Measurements from ENCODE around the gene RPS10.

Gene RPS10
- total RNA-seq, result 6.9 to 15.9 reads per million in 2 donors

- DNase-seq, result peak; percentile 89
These were observed at the start of gene RPS10 for GRCh38 chr6:34425498-34426410. Gene RPS10 (minus strand): TSS chr6:34426069. CDS start chr6:34425221, 848 bp downstream.

GRCh38 chr6:34475238-34475682 is 49.4 kb upstream of the RPS10 start:
- no peak for DNase-seq

- DNase-seq, result no peak
These were observed 48.9 kb upstream of the RPS10 start for GRCh38 chr6:34474754-34475153.

GRCh38 chr6:34473967-34474366 is 48.1 kb upstream of the RPS10 start:
- DNase-seq, result no peak

DNA sequence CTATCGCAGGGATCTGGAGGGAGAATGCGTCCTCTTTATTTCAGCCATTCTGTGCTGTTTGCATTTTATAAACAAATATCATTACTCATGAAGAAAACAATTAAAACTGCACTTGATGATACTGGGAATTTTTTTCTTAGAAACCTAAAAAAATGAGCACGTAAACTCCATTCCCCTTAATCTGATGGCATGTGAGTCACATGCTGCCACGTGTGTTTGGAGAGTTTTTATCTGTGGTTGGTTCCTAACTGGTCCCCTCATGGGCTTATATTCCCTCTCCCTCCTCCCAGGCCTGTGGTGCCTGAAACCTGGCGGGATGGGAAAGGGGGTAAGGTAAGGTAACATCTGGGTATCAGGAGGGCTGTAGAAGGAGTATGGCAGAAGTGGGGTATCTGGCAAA is 46.6 kb upstream of the RPS10 start:
- no peak for DNase-seq

DNA sequence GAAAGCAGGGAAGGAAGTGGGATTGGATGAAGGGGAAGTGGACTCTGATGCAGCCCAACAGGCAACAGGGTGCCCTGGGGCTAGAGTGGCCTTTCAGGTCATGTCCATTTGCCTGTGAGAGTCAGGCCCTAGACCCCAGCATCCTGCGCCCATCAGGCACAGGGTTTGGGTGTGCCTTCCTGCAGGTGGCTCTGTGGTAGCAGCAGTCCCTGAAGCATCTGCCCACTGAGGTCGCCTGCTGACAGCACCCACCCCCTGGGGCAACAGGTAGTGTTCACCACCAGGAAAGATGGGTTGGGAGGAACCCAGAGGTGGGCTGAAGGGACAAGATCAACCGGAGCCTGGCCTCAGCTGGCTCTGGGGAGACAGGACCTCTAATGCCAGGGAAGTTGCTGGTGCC is 43.6 kb upstream of the RPS10 start:
- DNase-seq, result no peak

DNA sequence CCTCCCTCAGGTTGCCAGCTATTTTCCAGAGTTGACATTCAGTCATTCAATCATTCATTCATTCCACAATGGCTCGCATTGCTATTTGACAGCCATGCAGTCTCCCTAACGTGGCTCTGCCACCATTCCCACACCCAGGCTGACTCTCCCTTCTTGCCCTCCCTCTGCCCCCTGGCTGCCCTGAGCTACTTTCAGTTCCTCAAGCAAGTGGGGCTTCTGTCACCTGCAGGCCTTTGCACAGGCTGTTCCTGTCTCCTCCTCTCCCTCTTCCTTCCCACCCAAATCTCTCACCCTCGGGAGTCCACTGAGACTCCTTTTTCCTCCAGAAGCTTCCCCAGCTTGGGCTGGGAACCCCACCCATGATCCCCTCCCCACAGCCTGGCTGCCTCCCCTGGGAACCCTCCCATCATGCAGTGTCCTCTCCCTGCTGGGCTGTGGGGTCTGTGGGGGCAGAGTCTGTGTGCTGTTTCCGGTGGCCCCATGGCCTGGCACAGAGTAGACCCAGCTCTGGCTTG is 42.6 kb upstream of the RPS10 start:
- no peak for DNase-seq

- DNase-seq, result no peak
These were observed 40.6 kb upstream of the RPS10 start for GRCh38 chr6:34466242-34467185.

- no peak for DNase-seq
These were observed 39.8 kb upstream of the RPS10 start, which contains the start of gene PACSIN1 for GRCh38 chr6:34465531-34466241. Gene PACSIN1 (plus strand): TSS chr6:34466076. CDS start chr6:34526306, 60,230 bp downstream.

GRCh38 chr6:34463849-34464248 is 38.0 kb upstream of the RPS10 start:
- DNase-seq, result no peak

GRCh38 chr6:34463299-34463698 is 37.4 kb upstream of the RPS10 start:
- no peak for DNase-seq

GRCh38 chr6:34462551-34462971 is 36.7 kb upstream of the RPS10 start:
- DNase-seq, result no peak

DNA sequence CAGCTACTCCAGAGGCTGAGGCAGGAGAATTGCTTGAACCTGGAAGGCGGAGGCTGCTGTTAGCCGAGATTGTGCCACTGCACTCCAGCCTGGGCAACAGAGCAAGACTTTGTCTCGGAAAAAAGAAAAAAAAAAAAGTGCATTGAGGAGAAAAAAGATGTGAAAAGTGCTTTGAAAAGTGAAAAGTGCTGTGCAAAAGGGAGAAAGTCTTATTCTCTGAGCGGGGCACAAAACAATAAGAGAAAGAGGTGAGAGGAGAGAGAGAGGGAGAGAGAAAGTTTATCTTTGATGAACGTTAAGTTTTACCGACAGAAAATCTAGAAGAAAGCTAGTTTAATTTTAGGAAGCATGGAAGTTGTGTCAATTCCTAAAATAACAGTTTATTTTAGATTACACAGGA is 36.1 kb upstream of the RPS10 start:
- no peak for DNase-seq

GRCh38 chr6:34460796-34461507 is 35.1 kb upstream of the RPS10 start:
- DNase-seq, result no peak

DNA sequence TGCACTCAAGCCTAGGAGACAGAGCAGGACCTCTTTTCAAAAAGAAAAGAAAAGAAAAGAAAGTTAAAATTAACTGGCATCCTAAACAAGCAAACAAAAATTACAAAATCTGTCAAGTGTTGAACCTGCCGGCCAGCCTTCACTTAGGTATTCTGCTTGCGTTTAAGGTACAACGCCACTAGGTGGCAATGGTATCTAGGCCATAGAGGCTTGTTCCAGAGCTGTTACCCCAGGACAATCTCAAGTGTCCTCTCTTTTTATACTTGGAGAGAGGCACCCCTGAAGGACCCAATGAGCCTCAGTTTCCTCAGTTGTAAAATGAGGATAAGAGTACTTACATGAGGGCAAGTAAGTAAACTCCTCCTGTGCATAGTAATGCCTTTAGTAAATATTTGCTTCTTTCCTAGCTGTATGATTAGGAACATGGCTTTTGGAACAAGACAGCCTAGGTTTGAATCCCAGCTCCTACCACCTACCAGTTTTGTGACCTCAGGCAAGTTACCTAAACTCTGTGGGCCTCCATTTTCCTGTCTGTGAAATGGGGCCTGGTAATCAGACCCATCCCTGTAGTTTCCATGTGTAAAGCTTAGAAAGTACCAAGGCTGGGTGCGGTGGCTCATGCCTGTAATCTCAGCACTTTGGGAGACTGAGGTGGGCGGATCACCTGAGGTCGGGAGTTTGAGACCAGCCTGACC is 34.2 kb upstream of the RPS10 start:
- peak; percentile 29 for DNase-seq

- no peak for DNase-seq
These were observed 32.2 kb upstream of the RPS10 start for GRCh38 chr6:34457742-34458735.

- DNase-seq, result no peak
These were observed 31.5 kb upstream of the RPS10 start for GRCh38 chr6:34457382-34457741.

- DNase-seq, result no peak
These were observed 30.0 kb upstream of the RPS10 start for GRCh38 chr6:34455831-34456230.

DNA sequence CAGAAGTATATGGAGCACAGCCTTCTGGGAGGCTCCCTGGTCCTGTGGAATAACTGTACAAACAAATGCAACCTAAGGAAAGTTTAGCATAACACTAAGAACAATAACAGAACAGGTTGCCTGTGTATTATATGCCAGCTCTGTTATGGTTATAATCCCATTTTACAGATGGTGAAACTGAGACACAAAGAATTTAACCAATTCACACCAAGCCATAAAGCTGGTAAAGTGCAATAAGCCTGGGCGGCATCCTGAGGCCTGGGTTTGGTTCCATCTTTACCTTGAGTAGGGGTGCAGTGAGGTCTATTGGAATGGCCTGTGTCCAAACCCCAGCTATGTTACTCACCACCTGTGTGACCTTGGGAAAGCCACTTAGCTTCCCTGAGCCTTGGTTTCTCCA is 25.3 kb upstream of the RPS10 start:
- no peak for DNase-seq

DNA sequence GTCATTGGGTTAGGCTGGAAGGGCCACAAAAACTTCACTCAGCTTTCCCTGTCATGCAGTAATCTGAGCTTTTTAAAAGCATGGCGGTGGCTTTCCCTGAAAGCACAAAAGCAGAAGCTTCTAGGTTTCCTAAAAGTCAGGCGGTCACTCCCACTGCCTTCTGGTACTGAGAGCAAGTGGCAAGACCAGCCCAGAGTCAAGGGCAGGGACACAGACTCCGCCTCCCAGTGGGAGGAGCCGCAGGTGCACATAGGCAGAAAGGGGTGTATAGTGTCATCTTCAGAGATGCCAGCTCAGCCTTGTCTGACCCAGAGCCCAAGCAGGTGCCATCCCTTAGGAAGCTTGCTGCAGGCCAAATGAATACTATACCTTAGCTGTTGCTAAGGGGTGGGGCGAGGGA is 22.0 kb upstream of the RPS10 start:
- no peak for DNase-seq
